Measurements from ENCODE around the gene SPOCD1.
A peak's percentile ranks its signal among the peaks of the same experiment; 100 is the strongest.
"Not testable (repeated sequence)": the region's sequence is repeated elsewhere in the genome, so short reads cannot be mapped to it uniquely, and the experiment has no call there.

SPOCD1 gene

GRCh38 chr1:31830065-31830464, 14.2 kb upstream of the SPOCD1 start:
- Histone ChIP-seq H3K9me3 (no peaks in the 10 kb centered on the region), H3K27ac (no peak overlapping the region), H3K4me3 (ENCODE audit: low read depth in 1 of 2, low read length in 1 of 2) (no peak overlapping the region), H3K4me1 (ENCODE audit: control insufficient read depth in 1 of 2, insufficient read depth in 1 of 2, low read depth in 1 of 2, low read length in 1 of 2) (peaks cover 48 to 50% of the 10 kb centered on the region in 2 experiments), H3K27me3 (no peaks in the 10 kb centered on the region), H3K36me3 (no peaks in the 10 kb centered on the region)
- no peak for TF ChIP-seq CTCF (IDR thresholded peaks at IDR 0.05)

GRCh38 chr1:31828926-31829690, 13.3 kb upstream of the SPOCD1 start:
- TF ChIP-seq CTCF (IDR thresholded peaks at IDR 0.05) = no peak
- H3K36me3 ChIP-seq = no peaks in the 10 kb centered on the region
- no peaks in the 10 kb centered on the region for H3K27me3 ChIP-seq
- H3K4me3 ChIP-seq (ENCODE audit: low read depth in 1 of 2, low read length in 1 of 2) = no peak overlapping the region
- peaks cover 58 to 59% of the 10 kb centered on the region in 2 experiments for H3K4me1 ChIP-seq (ENCODE audit: control insufficient read depth in 1 of 2, insufficient read depth in 1 of 2, low read depth in 1 of 2, low read length in 1 of 2)
- H3K9me3 ChIP-seq = no peaks in the 10 kb centered on the region
- H3K27ac ChIP-seq = peak overlapping the region; percentile 99

- no peak for TF ChIP-seq CTCF (IDR thresholded peaks at IDR 0.05)
- Histone ChIP-seq H3K27ac (peak overlapping the region; percentile 99), H3K27me3 (no peaks in the 10 kb centered on the region), H3K36me3 (no peaks in the 10 kb centered on the region), H3K4me3 (ENCODE audit: low read depth in 1 of 2, low read length in 1 of 2) (peak overlapping the region in 1 of 2 experiments; percentile 10), H3K9me3 (no peaks in the 10 kb centered on the region), H3K4me1 (ENCODE audit: control insufficient read depth in 1 of 2, insufficient read depth in 1 of 2, low read depth in 1 of 2, low read length in 1 of 2) (peaks cover 66 to 67% of the 10 kb centered on the region in 2 experiments)
Observed at GRCh38 chr1:31828341-31828740, 12.5 kb upstream of the SPOCD1 start.

GRCh38 chr1:31823780-31824179, 8.0 kb upstream of the SPOCD1 start:
- Histone ChIP-seq H3K4me3 (ENCODE audit: low read depth in 1 of 2, low read length in 1 of 2) (no peak overlapping the region), H3K27me3 (no peaks in the 10 kb centered on the region)
- TF ChIP-seq CTCF (IDR thresholded peaks at IDR 0.05) = no peak

GRCh38 chr1:31822766-31823165, 6.9 kb upstream of the SPOCD1 start:
- Histone ChIP-seq H3K27me3 (no peaks in the 10 kb centered on the region), H3K27ac (peak overlapping the region; percentile 99), H3K36me3 (no peaks in the 10 kb centered on the region), H3K4me1 (ENCODE audit: control insufficient read depth in 1 of 2, insufficient read depth in 1 of 2, low read depth in 1 of 2, low read length in 1 of 2) (peaks cover 65 to 68% of the 10 kb centered on the region in 2 experiments), H3K9me3 (no peaks in the 10 kb centered on the region), H3K4me3 (ENCODE audit: low read depth in 1 of 2, low read length in 1 of 2) (no peak overlapping the region)
- TF ChIP-seq CTCF (IDR thresholded peaks at IDR 0.05) = no peak

More at GRCh38 chr1:31823780-31824179, 8.0 kb upstream of the SPOCD1 start:
- Histone ChIP-seq H3K27ac (peak overlapping the region; percentile 99), H3K4me1 (ENCODE audit: control insufficient read depth in 1 of 2, insufficient read depth in 1 of 2, low read depth in 1 of 2, low read length in 1 of 2) (peaks cover 65 to 69% of the 10 kb centered on the region in 2 experiments), H3K36me3 (no peaks in the 10 kb centered on the region), H3K9me3 (no peaks in the 10 kb centered on the region)

- H3K4me3 ChIP-seq (ENCODE audit: low read depth in 1 of 2, low read length in 1 of 2); H3K27ac ChIP-seq; H3K9me3 ChIP-seq; H3K27me3 ChIP-seq; H3K36me3 ChIP-seq: not testable (repeated sequence)
- H3K4me1 ChIP-seq (ENCODE audit: control insufficient read depth in 1 of 2, insufficient read depth in 1 of 2, low read depth in 1 of 2, low read length in 1 of 2) = peaks cover 42 to 53% of the 10 kb centered on the region in 2 experiments
Observed at GRCh38 chr1:31820196-31820595, 4.4 kb upstream of the SPOCD1 start.

All from neutrophil (primary cell).